Measurements from ENCODE around the gene SH3D21.

DNA sequence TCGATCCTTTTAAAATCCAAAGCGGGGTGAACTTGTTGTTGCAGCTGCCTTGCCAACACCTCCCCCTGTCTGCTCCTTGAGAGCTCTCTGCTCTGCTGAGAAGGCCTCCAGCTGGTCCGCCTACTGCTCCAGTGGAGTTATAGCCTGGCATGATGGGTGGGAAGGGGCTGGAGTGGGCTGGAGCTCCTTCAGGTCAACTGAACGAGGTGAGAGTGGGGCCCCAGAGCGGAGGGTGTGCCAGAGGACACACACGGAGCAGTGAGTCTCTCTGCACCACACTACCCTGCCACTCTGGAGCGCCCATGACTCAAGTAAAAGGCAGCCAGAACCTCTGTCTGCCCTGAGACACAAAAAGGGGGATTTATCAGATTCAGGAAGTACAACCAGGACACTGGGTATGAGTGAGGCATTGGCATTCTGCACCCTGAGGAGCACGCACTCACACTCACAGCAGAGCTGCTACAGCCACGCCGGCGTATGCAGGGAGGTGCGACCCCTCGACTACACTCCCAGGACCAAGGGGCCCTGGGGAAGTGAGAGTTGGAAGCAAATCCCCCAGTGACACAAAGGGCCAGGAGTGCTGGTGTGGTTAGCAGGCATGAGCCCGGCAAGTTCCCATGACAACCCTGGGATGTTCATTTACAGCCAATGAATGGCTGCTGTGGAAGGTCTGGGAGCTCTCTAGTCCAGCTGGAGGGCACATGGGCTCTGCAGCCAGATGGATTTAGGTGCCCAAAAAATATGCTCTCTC is 45.2 kb downstream of the SH3D21 start:
- TF ChIP-seq EZH2 (IDR thresholded peaks at IDR 0.05; ENCODE audit: borderline replicate concordance, low read depth, low read length, severe bottlenecking) = no peak
- no peak for TF ChIP-seq CTCF (IDR thresholded peaks at IDR 0.05; ENCODE audit: borderline replicate concordance, extremely low read depth, low read length, poor library complexity, severe bottlenecking)
